H1 (cell line): ENCODE measurements around the gene LRRC27. TPM values are rescaled to one million over a fixed set of nuclear protein-coding genes. Genes with fewer than 3 reads are reported as not detected.
A peak's percentile ranks its signal among the peaks of the same experiment; 100 is the strongest.

Experiments used
- CTCF ChIA-PET: fragments of 300-600 bp; sonication (Branson Sonifier 250); formaldehyde crosslinking; loops from one replicate; lab custom pipeline; 2021; ENCODE audit not compliant: partially characterized antibody; lab: Charles Lee
- POLR2A ChIA-PET: fragments of 300-600 bp; sonication (Branson Sonifier 250); formaldehyde crosslinking; loops from one replicate; lab custom pipeline; 2021; ENCODE audit warnings: inconsistent platforms; ENCODE audit not compliant: partially characterized antibody; lab: Charles Lee
- DNase-seq, 2 experiments: peaks; one replicate each; pipeline versions ENCODE4 v3.0.0 to v3.0.0-alpha.2; 2010 to 2022; ENCODE audit warnings: low spot score in 2 of 2, low read depth in 1 of 2, mixed read lengths in 1 of 2
- FAIRE-seq: peaks from 2 replicates; lab custom pipeline; 2011; peaks lifted over from hg19 to GRCh38; lab: Jason Lieb, UNC
- H2AFZ ChIP-seq: 2 replicates; pipeline ENCODE4 v1.8.1; 2012; ENCODE audit warnings: low read length, inconsistent platforms
- H2AK5ac ChIP-seq: 2 replicates; pipeline ENCODE4 v1.6.1; 2013; ENCODE audit warnings: low read depth, low read length
- H2BK120ac ChIP-seq: replicated peaks from 2 replicates; pipeline ENCODE3; 2013; ENCODE audit warnings: low read depth, low read length, inconsistent platforms
- H2BK12ac ChIP-seq: 2 replicates; pipeline ENCODE4 v1.6.1; 2013; ENCODE audit warnings: low read depth, low read length
- H2BK15ac ChIP-seq: 2 replicates; pipeline ENCODE4 v1.6.1; 2013; ENCODE audit warnings: low read length
- H2BK20ac ChIP-seq: 2 replicates; pipeline ENCODE4 v1.6.1; 2013; ENCODE audit warnings: low read length
- H2BK5ac ChIP-seq: 2 replicates; pipeline ENCODE4 v1.6.1; 2013; ENCODE audit warnings: low read depth, low read length
- H3K14ac ChIP-seq: 2 replicates; pipeline ENCODE4 v1.6.1; 2013; ENCODE audit warnings: inconsistent platforms; ENCODE audit not compliant: insufficient read length
- H3K18ac ChIP-seq: 2 replicates; pipeline ENCODE4 v1.6.1; 2013; ENCODE audit warnings: low read length; ENCODE audit errors: extremely low read depth
- H3K23ac ChIP-seq: 2 replicates; pipeline ENCODE4 v1.6.1; 2013; ENCODE audit warnings: inconsistent platforms; ENCODE audit not compliant: insufficient read length
- H3K23me2 ChIP-seq: 2 replicates; pipeline ENCODE4 v1.6.1; 2013; ENCODE audit warnings: low read depth, low read length
- H3K27ac ChIP-seq: 2 replicates; pipeline ENCODE4 v1.6.1; 2011; ENCODE audit warnings: low read depth, low read length, inconsistent platforms
- H3K27me3 ChIP-seq, 4 experiments: replicated peaks in 1 of 4; 1 replicate in 1 of 4; 2 replicates in 3 of 4; pipeline versions ENCODE4 v1.6.1 to v1.8.1; 2011 to 2013; ENCODE audit warnings: low read length in 3 of 4, mild to moderate bottlenecking in 3 of 4, inconsistent platforms in 2 of 4, mixed read lengths in 2 of 4, moderate library complexity in 1 of 4; ENCODE audit not compliant: control insufficient read depth in 3 of 4, insufficient read depth in 3 of 4; ENCODE audit errors: extremely low read depth in 1 of 4
- H3K36me3 ChIP-seq, 4 experiments: 2 replicates each; pipeline versions ENCODE4 v1.6.1 to v1.8.1; 2011 to 2013; ENCODE audit warnings: mild to moderate bottlenecking in 4 of 4, low read length in 3 of 4, moderate library complexity in 2 of 4, control low read depth in 1 of 4, inconsistent platforms in 1 of 4; ENCODE audit not compliant: insufficient read depth in 4 of 4, control insufficient read depth in 2 of 4
- H3K4ac ChIP-seq: replicated peaks from 2 replicates; pipeline ENCODE3; 2013; ENCODE audit warnings: low read length, low read depth, mixed read lengths, inconsistent platforms; ENCODE audit not compliant: insufficient read length
- H3K4me1 ChIP-seq, 4 experiments: replicated peaks in 1 of 4; 1 replicate in 1 of 4; 2 replicates in 3 of 4; pipeline versions ENCODE4 v1.6.1 to v1.8.1; 2011 to 2013; ENCODE audit warnings: low read length in 3 of 4, inconsistent platforms in 2 of 4, mixed read lengths in 1 of 4; ENCODE audit not compliant: insufficient read depth in 4 of 4, control insufficient read depth in 3 of 4
- H3K4me2 ChIP-seq, 2 experiments: 2 replicates each; pipeline versions ENCODE4 v1.6.1 to v1.8.1; 2011 to 2013; ENCODE audit warnings: low read depth in 2 of 2, low read length in 2 of 2, control low read depth in 1 of 2, inconsistent platforms in 1 of 2, mild to moderate bottlenecking in 1 of 2; ENCODE audit not compliant: insufficient read depth in 1 of 2
- H3K4me3 ChIP-seq, 4 experiments: fragments of 200-600, 300-600 bp in 1 of 4; sonication (generic), shearing (Covaris generic), sonication (Bioruptor Twin) in 1 of 4; 2 replicates each; pipeline versions ENCODE4 v1.5.1 to v1.8.1; 2011 to 2016; ENCODE audit warnings: low read length in 4 of 4, low read depth in 3 of 4, control low read depth in 2 of 4, inconsistent platforms in 2 of 4, mild to moderate bottlenecking in 2 of 4, mixed read lengths in 1 of 4, moderate library complexity in 1 of 4; ENCODE audit not compliant: insufficient read depth in 2 of 4; ENCODE audit errors: extremely low read depth in 1 of 4
- H3K56ac ChIP-seq: replicated peaks from 2 replicates; pipeline ENCODE3; 2013; ENCODE audit warnings: low read depth, mild to moderate bottlenecking, mixed read lengths, low read length, inconsistent platforms; ENCODE audit not compliant: insufficient read length
- H3K79me1 ChIP-seq: 2 replicates; pipeline ENCODE4 v1.6.1; 2013; ENCODE audit warnings: low read depth, low read length, control low read depth
- H3K79me2 ChIP-seq, 2 experiments: 2 replicates each; pipeline versions ENCODE4 v1.6.1 to v1.8.1; 2012 to 2013; ENCODE audit warnings: low read length in 2 of 2, mild to moderate bottlenecking in 2 of 2, inconsistent platforms in 1 of 2; ENCODE audit not compliant: insufficient read depth in 2 of 2, control insufficient read depth in 1 of 2
- H3K9ac ChIP-seq, 4 experiments: replicated peaks in 1 of 4; 1 replicate in 1 of 4; 2 replicates in 3 of 4; pipeline versions ENCODE4 v1.6.1 to v1.8.1; 2011 to 2013; ENCODE audit warnings: low read depth in 3 of 4, low read length in 3 of 4, control low read depth in 2 of 4, mild to moderate bottlenecking in 2 of 4, moderate library complexity in 2 of 4, inconsistent platforms in 1 of 4; ENCODE audit errors: extremely low read depth in 1 of 4
- H3K9me3 ChIP-seq, 2 experiments: 2 replicates each; pipeline versions ENCODE4 v1.6.1 to v1.8.1; 2012 to 2013; ENCODE audit warnings: mild to moderate bottlenecking in 2 of 2, moderate library complexity in 2 of 2, control low read depth in 1 of 2, inconsistent platforms in 1 of 2, low read depth in 1 of 2, low read length in 1 of 2, mixed read lengths in 1 of 2; ENCODE audit not compliant: insufficient read depth in 2 of 2
- H4K20me1 ChIP-seq, 2 experiments: replicated peaks in 1 of 2; 2 replicates each; pipeline versions ENCODE3 to v1.8.1; 2011 to 2013; ENCODE audit warnings: inconsistent platforms in 2 of 2, low read length in 2 of 2, mild to moderate bottlenecking in 1 of 2; ENCODE audit not compliant: insufficient read depth in 2 of 2, control insufficient read depth in 1 of 2
- H4K5ac ChIP-seq: 2 replicates; pipeline ENCODE4 v1.6.1; 2013; ENCODE audit warnings: low read length, low read depth, mixed read lengths, inconsistent platforms; ENCODE audit not compliant: insufficient read length
- H4K8ac ChIP-seq: 2 replicates; pipeline ENCODE4 v1.8.0; 2013; ENCODE audit warnings: mild to moderate bottlenecking, moderate library complexity, low read length, inconsistent platforms; ENCODE audit not compliant: insufficient read depth; ENCODE audit errors: extremely low read depth
- H4K91ac ChIP-seq: replicated peaks from 2 replicates; pipeline ENCODE3; 2013; ENCODE audit warnings: low read length, mixed read lengths, inconsistent platforms; ENCODE audit not compliant: insufficient read length
- ASH2L ChIP-seq: fragments of 200-600, 300-600 bp; sonication (generic); IDR thresholded peaks from one replicate; pipeline ENCODE4 v1.7.1; 2017; ENCODE audit warnings: low read length
- BACH1 ChIP-seq: IDR thresholded peaks from 2 replicates; pipeline ENCODE4 v1.6.1; 2012; ENCODE audit warnings: low read length, improper control_type of control experiment
- EGR1 ChIP-seq: IDR thresholded peaks from 2 replicates; pipeline ENCODE4 v1.6.1; 2011; ENCODE audit warnings: low read depth, low read length, borderline replicate concordance
- EZH2 ChIP-seq: fragments of 200-600 bp; sonication (generic); IDR thresholded peaks from 2 replicates; pipeline ENCODE4 v1.7.1; 2012; ENCODE audit warnings: low read depth, mild to moderate bottlenecking, moderate library complexity, low read length, inconsistent platforms; ENCODE audit not compliant: severe bottlenecking
- HDAC6 ChIP-seq: IDR thresholded peaks from one replicate; pipeline ENCODE4 v1.7.1; 2012; ENCODE audit warnings: low read depth, mild to moderate bottlenecking, inconsistent platforms, low read length, moderate library complexity
- KDM4A ChIP-seq: IDR thresholded peaks from one replicate; pipeline ENCODE4 v1.7.1; 2012; ENCODE audit warnings: low read depth, mild to moderate bottlenecking, moderate library complexity, low read length, inconsistent platforms; ENCODE audit not compliant: severe bottlenecking
- POLR2AphosphoS5 ChIP-seq: IDR thresholded peaks from 2 replicates; pipeline ENCODE4 v1.6.1; 2011; ENCODE audit warnings: low read depth, low read length
- SIN3A ChIP-seq, 2 experiments: IDR thresholded peaks in 1 of 2; conservative IDR thresholded peaks in 1 of 2; 2 replicates each; pipeline ENCODE4 v1.6.1; 2011 to 2012; ENCODE audit warnings: low read length in 2 of 2, improper control_type of control experiment in 1 of 2, low read depth in 1 of 2, mild to moderate bottlenecking in 1 of 2
- SUZ12 ChIP-seq: fragments of 200-600 bp; sonication (generic); IDR thresholded peaks from 2 replicates; pipeline ENCODE4 v1.6.1; 2012; ENCODE audit warnings: mild to moderate bottlenecking, inconsistent platforms, low read length, moderate library complexity, mixed read lengths
- TAF1 ChIP-seq: IDR thresholded peaks from 2 replicates; pipeline ENCODE4 v1.6.1; 2011; ENCODE audit warnings: mild to moderate bottlenecking, low read depth, low read length
- WGBS, 2 experiments: shearing (Covaris generic) in 1 of 2; methylation state at CpG; one replicate each; pipeline versions ENCODE4 v1.1.6 to v1.1.7; 2013 to 2015; ENCODE audit warnings: low lambda C conversion rate in 2 of 2, mixed read lengths in 2 of 2, inconsistent platforms in 1 of 2, low coverage in 1 of 2, missing lambda C conversion rate in 1 of 2; ENCODE audit not compliant: insufficient replicate concordance in 2 of 2, insufficient coverage in 1 of 2, insufficient read length in 1 of 2; ENCODE audit errors: extremely low coverage in 1 of 2, missing lambda C conversion rate in 1 of 2; 5-methylcytosine and 5-hydroxymethylcytosine counted together
- polyA plus RNA-seq, 7 experiments: library from polyadenylated mRNA; depleted of rRNA in 3 of 7; stranded (reverse) in 5 of 7; unstranded in 2 of 7; fragments of >200 nt in 5 of 7; fragments of 200-250 nt in 2 of 7; gene quantifications; 1 replicate in 5 of 7; 2 replicates in 1 of 7; 4 replicates in 1 of 7; pipeline versions ENCODE4 v1.2.1 to v1.2.3, GENCODE V29; 2011 to 2013; ENCODE audit warnings: missing spikeins in 2 of 7, mixed read lengths in 2 of 7
- total RNA-seq: library from RNA; stranded (reverse); fragmentation: NEBNext Ultra II Directional; extraction: Animal tissue kit (Norgen Biotek cat#: 25700); gene quantifications from 2 replicates; pipeline ENCODE4 v1.2.1, GENCODE V29; 2021
- TF ChIP-seq, protein P1 (sequence below): IDR thresholded peaks from 2 replicates; pipeline ENCODE4 v1.6.1; 2012; ENCODE audit warnings: inconsistent platforms

Gene LRRC27
- total and polyA plus RNA-seq, 2 of the 8 experiments (the other 6 are each of a cell fraction or from before 2014, with no cell fraction given), result 1.2 to 3.8 TPM

DNA sequence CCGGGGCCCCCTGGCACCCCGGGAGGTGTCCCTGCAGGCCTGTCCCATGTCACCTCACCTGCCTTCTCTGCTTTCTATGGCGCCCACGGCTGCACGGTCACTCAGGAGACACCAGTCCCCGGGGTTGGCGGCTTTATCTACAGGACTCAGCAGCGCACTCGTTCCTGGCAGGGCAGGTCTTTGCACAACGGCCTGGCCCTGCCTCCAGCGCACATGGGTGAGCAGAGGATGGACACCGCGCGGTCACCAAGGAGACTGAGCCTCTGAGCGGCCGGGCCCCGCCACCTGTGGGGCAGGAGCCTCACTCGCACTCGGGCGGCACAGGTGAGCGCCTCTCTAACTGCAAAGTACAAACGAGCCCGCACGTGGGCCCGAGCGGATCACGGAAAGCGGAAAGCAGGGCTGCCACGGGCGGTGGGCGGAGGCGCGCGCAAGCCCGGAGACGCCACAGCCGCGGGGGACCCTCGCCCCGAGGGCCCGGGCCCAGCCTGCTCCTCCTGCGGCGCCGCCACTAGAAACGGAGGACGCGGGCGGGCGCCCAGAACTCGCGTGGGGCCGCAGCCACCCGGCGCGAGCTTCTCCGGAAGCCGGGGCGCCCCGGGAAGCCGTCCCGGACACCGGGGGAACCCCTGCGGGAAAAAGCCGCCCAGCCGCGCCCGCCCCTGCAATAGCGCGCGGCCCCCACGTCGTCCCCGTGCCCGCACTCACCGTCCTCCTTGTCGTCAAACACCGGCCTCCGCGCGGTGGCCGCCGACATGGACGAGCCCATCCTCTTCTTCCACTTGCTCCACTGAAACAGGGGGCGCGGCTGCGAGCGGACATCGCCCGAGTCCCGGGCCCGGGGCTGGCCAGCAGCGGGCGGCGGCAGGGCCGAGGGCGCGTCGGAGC lies 24.9 kb upstream of the LRRC27 start:
- Histone ChIP-seq H2BK120ac (no peak overlapping the region), H3K79me2 (no peaks in the 10 kb centered on the region), H3K79me1 (no peaks in the 10 kb centered on the region), H4K5ac (no peak overlapping the region), H3K9ac (no peak overlapping the region), H2AFZ (no peak overlapping the region), H3K18ac (no peak overlapping the region), H3K4me2 (peak overlapping the region; percentile 75 to 79), H4K20me1 (peaks cover 0 to 1% of the 10 kb centered on the region in 2 experiments), H2BK15ac (no peak overlapping the region), H3K23ac (no peak overlapping the region), H3K56ac (no peak overlapping the region), H2AK5ac (no peak overlapping the region), H3K4ac (no peak overlapping the region), H2BK12ac (no peak overlapping the region), H4K91ac (no peak overlapping the region), H2BK5ac (no peak overlapping the region), H3K23me2 (peaks cover 13% of the 10 kb centered on the region; the same call in 1 of the 2 replicates), H3K4me1 (peaks cover 1 to 9% (median 4%) of the 10 kb centered on the region in 4 experiments; a peak in 5 of 7 replicates), H3K36me3 (no peaks in the 10 kb centered on the region), H3K14ac (no peak overlapping the region), H4K8ac (peak overlapping the region; percentile 35; the same call in 1 of the 2 replicates), H3K9me3 (peaks cover 10 to 13% of the 10 kb centered on the region in 2 experiments), H3K4me3 (peak overlapping the region; percentile 25 to 66 (median 38)), H3K27ac (no peak overlapping the region), H3K27me3 (peaks cover 20 to 43% (median 38%) of the 10 kb centered on the region in 4 experiments; a peak in 6 of 7 replicates), H2BK20ac (no peak overlapping the region)
- POLR2A ChIA-PET, result no interaction called here
- FAIRE-seq, result no peak
- no peak for TF ChIP-seq EGR1
- TF ChIP-seq EZH2, result peak; percentile 47
- peak; percentile 25; the same call in 1 of the 2 replicates for TF ChIP-seq BACH1
- no peak for TF ChIP-seq POLR2AphosphoS5
- TF ChIP-seq ASH2L, result peak; percentile 43
- TF ChIP-seq TAF1, result no peak
- peak in 1 of 2 experiments; percentile 63; a peak in 1 of 4 replicates for TF ChIP-seq SIN3A (conservative IDR thresholded peaks at IDR 0.05 in 1 of 2, IDR thresholded peaks at IDR 0.05 in 1 of 2; ENCODE audit: low read depth in 1 of 2, low read length in 2 of 2)
- TF ChIP-seq, protein P1, sequence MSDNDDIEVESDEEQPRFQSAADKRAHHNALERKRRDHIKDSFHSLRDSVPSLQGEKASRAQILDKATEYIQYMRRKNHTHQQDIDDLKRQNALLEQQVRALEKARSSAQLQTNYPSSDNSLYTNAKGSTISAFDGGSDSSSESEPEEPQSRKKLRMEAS, result peak; percentile 82
- TF ChIP-seq SUZ12, result peak; percentile 43; the same call in 1 of the 2 replicates
- peak; percentile 64 for TF ChIP-seq KDM4A
- TF ChIP-seq HDAC6, result no peak
- CTCF ChIA-PET, result interaction anchor here (0.9 to 1.0 kb wide), 2 partner anchors 9 to 34 kb away, joined by 3 to 4 read pairs; no protein-coding TSS in a partner anchor
- 16% methylated on average over 64 of the region's 98 CpGs; no CpG with 5 or more reads in 1 of the 2 experiments for WGBS, 2 experiments
- DNase-seq, result no peak
